NOMO-1 (cell line): ENCODE measurements around the gene DNAJC18.
A peak's percentile ranks its signal among the peaks of the same experiment; 100 is the strongest.

Source experiments
- DNase-seq, 2 experiments: peaks; one replicate each; lab custom pipeline; 2025; ENCODE audit not compliant: unreplicated experiment in 2 of 2; lab: John Stamatoyannopoulos, UW

DNAJC18 gene

GRCh38 chr5:139406963-139407362 is 32.4 kb downstream of the DNAJC18 start:
- no peak for DNase-seq

GRCh38 chr5:139404484-139404840 is 34.9 kb downstream of the DNAJC18 start:
- no peak for DNase-seq

- peak; percentile 98 to 99 for DNase-seq
Measured at GRCh38 chr5:139403787-139404483, 35.4 kb downstream of the DNAJC18 start, which contains the start of gene SPATA24. Gene SPATA24, minus strand, starts transcription at chr5:139404089. Its CDS starts 29 bp downstream, at chr5:139404060.

GRCh38 chr5:139403418-139403786 is 35.9 kb downstream of the DNAJC18 start:
- DNase-seq = no peak

- DNase-seq = peak in 1 of 2 experiments; percentile 2
Measured at GRCh38 chr5:139402561-139403158, 36.7 kb downstream of the DNAJC18 start.

- DNase-seq = no peak
Measured at GRCh38 chr5:139401546-139401945, 37.8 kb downstream of the DNAJC18 start.

- no peak for DNase-seq
Measured at GRCh38 chr5:139399501-139400121, 39.7 kb downstream of the DNAJC18 start.

GRCh38 chr5:139397921-139398320 is 41.4 kb downstream of the DNAJC18 start:
- no peak for DNase-seq

- no peak for DNase-seq
Measured at GRCh38 chr5:139396691-139397090, 42.6 kb downstream of the DNAJC18 start.

- no peak for DNase-seq
Measured at GRCh38 chr5:139395844-139396640, 43.3 kb downstream of the DNAJC18 start.

GRCh38 chr5:139394654-139395566 is 44.4 kb downstream of the DNAJC18 start, which contains the start of gene PROB1:
Gene PROB1, minus strand, starts transcription at chr5:139395104. Its CDS starts 23 bp downstream, at chr5:139395081.
- DNase-seq = no peak

- peak in 1 of 2 experiments; percentile 7 for DNase-seq
Measured at GRCh38 chr5:139394123-139394653, 45.1 kb downstream of the DNAJC18 start.

GRCh38 chr5:139393497-139394122 is 45.7 kb downstream of the DNAJC18 start:
- DNase-seq = no peak

GRCh38 chr5:139392678-139393496 is 46.4 kb downstream of the DNAJC18 start:
- DNase-seq = peak; percentile 85 to 86

- no peak for DNase-seq
Measured at GRCh38 chr5:139392324-139392677, 47.0 kb downstream of the DNAJC18 start.

GRCh38 chr5:139391570-139392323 is 47.6 kb downstream of the DNAJC18 start:
- DNase-seq = no peak

- no peak for DNase-seq
Measured at GRCh38 chr5:139390639-139391569, 48.4 kb downstream of the DNAJC18 start.
